HG02610 (cell line): ENCODE measurements around the gene AFF2.

Experiments used
- ATAC-seq: cut with Tn5 transposase; IDR thresholded peaks from one replicate; pipeline ENCODE4 v1.9.1; 2021; ENCODE audit warnings: mild to moderate bottlenecking, moderate library complexity; ENCODE audit not compliant: unreplicated experiment

AFF2 gene

DNA sequence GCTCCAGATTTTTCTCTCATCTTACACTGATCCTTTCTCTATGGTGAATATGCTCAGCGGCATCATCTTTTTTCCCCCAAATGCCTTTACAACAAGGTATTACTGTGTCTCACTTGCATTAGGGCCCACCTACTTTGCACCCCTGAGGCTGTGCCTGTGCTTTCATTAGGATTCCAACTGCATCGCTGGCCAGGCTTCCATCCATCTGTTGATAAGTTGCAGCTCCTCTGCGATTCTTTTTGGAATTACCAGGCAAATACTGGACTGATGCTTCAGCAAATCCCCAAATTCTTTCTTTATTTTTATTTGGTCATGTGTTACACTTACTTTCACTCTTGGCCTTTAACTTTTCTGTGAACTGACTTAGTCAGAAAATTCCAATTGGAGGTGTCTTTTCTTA, 77.3 kb downstream of the AFF2 start:
- no peak for ATAC-seq

DNA sequence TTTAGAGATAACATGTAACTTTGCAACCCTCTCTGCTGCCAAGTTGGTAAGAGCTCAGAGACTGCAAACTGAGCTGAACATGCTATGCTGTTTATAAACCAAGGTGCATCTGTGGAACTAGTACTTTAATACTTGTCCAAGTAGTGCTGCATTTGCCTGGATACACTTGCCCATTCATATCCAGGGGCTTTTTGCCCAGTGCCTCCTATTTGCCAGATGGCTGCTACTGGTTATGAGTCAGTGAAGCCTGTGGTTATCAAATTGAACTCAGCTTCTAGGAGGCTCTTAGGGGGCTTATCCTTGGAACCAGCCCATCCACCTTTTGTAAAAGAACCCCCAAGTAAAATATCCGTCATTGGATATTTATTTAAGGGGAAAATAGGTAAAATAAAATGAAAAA, 79.6 kb downstream of the AFF2 start:
- no peak for ATAC-seq

DNA sequence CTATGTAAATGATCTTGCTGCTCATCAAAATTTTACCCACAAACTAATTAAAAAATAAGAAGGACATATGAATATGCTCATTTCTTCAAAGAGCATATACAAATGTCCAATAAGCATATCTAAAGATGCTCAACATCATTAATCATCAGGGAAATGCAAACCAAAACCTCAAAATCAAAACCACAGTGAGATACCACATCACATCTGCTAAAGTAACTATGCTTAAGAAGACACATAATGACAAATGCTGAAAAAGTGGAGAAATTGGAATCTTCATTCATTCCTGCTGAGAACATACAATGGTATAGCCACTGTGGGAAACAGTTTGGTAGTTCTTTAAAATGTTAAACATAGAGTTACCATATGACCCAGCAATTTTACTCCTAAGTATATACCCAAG, 81.9 kb downstream of the AFF2 start:
- no peak for ATAC-seq

DNA sequence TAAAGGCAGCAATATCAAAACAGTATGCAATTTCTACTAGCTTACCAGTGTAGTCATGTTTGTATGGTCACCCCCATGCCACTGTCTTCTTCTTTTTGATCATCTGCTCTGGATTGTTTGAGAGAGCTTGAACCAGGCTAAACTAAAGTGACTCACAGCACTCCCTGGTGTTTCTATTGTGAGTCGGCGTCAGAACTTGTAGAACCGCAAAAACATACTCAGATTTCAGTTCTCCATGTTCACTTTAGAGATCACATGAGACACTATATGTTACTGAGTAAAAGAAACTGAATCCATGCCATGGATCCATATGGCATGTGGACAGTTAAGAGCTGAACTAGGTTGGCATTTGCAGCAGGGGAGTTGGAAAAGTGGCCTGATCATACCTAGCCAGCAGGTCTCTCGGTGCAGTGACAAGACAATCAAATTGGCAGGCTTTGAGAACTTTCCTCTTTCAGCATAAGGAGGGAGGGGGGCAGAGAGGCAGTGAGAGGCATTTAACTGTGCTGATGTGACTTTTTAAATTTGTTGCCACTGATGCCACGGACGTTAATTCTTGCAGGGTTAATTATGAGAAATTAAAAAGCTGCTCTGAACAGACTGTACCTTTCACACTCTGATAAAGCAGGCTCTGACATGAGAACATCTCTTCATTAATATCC, 88.4 kb downstream of the AFF2 start:
- ATAC-seq: no peak

DNA sequence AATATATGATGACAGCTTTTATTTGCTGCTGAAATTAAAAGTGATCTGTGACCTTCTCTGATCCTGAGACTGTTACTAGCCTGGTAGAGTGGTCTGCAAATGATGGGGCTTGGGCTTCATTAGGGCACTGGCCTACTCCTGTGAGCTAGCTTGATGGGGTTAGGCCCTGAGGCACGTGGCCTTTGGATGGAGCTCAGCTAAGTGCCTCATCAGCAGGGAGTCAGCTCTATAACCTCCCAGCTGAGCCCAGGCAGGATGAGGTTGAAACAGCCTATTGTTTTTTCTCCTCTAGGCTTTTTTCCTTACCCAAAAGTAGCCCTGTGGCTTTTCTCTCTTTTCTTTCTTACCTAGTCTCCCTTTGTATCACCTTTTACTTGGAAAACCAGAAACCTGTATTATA, 92.2 kb downstream of the AFF2 start:
- no peak for ATAC-seq

DNA sequence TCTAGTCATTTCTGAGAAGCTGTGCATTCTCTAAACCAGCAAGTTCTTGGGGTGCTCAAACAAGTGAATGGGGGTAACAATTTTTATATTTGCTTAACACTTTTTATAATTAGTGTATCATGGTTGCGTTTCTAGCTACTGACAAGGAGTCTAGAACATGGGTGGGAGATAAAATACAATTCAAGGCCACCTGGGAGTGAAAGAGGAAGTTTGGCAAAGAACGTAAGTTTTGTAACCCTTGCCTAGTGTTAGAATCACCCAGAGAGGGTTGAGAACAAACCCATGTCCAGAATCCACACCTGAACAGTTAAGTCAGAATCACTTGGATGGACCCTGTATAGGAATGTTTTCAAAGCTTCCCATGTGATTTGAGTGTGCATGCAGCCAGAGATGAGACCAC, 92.7 kb downstream of the AFF2 start:
- no peak for ATAC-seq

DNA sequence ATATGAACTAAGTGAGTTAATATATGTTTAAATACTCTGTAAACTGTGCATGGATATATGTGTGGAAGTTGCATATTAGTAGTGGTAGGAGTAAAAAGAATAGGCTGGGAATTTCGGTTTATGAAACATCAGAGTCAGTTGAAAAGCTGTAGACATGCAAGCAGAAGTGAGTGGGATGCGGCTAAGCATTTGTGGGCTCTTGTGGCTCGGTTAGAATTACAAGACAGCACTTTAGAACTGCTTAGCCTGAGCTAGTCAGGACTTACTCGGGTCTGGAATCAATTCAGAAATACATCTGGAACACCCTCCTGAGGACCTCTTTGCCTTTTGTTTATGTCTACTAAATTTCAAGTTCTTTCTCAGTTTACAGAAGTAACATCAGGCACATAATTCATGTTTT, 93.6 kb downstream of the AFF2 start:
- no peak for ATAC-seq

DNA sequence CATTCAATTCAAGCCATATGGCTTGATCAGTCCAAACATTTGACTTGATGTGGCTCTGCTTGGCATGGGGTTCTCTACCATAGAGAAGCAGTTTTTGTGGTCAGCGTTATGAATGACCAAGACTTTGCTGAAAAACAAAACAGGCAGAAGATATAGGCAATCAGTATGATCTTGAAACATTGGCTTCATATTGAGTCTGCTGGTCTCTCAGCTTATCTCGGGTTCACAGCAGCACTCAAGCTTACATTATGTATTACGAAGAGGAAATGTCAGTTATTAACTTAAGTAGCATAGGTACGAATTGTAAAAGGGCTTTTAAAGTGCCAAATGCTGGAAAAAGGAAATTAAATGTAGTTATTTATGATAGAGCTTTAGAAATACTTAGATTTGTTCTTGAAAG, 99.0 kb downstream of the AFF2 start:
- ATAC-seq: no peak

DNA sequence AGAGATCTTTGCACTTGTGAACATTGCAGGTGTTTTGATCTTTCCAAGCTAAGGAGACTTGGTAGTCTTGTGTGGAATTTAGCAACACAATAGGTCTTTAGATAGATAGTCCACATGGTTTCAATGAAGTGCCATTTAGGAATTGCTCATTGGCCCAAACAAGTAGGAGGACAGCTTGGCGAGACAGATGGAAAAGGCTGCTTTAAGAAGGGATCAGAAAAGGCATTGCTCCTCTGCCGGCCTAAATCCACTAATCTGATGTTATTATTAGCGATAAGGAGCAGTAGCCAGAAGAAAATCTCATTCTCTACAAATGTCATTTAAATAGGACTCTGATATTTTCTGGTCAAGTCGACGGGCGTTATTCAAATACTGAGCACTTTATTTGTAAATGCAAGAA, 99.7 kb downstream of the AFF2 start:
- ATAC-seq: no peak

DNA sequence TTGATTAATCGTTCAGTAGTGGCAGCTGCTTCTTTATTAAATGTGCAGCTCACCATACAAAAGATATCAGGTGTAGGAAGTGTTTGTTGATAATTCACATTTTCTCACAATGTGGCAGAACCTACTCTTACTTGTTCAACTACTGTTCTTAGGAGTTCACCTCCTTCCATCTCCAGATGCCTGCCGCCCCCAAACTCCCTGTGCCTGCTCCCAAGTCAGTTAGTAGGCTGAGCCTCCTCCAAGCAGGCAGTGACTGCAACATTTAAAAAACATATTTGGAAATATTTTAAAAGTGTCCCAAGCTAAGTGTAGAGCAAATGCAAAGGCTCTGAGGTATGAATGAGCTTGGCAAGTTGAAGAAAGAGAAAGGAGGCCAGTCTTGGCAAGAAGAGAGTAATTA, 100.2 kb downstream of the AFF2 start:
- ATAC-seq: no peak

DNA sequence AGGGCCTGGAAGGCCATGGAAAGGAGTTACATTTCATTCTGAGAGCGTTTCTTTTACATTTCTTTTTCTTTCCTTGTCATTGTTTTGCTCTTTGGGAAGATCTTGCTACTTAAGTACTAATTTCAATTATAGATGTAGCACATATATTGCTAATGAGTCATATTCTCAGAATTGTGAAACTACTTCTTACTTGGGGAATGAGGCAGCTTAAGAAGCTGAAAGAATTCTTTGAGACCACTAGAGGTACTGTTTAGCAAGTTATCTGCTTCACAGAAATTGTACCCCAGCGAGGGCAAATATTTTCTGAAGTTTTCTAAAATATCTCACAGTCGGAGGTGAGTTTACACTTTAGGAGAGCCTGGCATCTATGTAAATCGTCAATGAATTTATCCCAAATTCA, 100.6 kb downstream of the AFF2 start:
- no peak for ATAC-seq

DNA sequence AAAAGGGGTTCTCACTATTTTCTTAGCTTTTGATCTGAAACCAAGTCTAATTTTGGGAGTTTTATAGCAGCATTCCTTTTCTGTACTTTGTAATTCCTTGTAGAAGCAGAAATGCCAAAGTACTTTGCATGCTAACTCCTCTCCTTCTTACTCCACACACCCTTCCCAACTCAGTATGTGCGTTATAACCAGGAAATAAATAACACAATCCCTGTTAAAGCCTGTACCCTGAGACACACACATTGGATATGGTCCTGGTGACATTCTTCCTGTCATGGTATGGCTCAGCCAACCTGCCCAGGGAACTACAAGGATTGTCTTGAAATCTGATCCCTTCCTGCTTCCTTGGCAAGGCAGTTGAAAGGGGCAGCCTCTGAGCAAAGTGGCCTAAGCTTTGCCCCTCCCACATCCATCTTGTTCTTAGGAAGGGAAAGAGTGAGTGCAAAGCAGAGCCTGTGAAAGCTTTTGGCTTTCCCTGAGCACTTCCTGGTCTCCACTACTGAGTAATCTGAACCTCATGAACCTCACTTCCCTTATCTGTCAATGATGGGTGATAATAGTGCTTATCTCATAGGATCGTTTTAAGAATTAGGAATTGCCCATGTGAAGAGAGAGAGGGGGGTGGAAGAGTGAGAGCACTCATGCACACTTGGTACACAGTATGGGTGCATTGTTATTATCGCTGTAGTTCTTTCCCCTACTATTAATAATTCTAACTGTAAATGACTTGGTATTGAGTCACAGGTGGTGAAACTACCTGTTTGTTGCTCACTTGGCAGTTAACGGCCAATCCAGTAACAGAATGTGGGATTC, 109.3 kb downstream of the AFF2 start:
- ATAC-seq: peak; percentile 82

DNA sequence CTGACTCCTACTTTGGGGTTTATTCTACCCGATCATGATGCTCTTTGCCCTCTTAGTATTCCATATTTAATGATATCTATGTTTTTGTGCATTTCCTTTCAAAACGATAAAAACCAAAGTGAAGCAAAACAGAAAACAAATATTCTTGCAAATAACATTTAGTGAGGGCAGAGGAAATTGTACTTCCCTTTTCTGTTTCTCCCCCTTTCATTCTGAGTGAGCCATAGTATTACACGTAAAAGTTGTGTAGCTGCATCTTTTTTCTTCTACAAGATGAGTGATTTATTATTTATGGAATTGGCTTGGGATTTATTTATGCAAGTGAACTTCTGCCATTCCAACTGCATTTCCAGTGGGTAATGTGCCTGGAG, 109.9 kb downstream of the AFF2 start:
- peak; percentile 62 for ATAC-seq

DNA sequence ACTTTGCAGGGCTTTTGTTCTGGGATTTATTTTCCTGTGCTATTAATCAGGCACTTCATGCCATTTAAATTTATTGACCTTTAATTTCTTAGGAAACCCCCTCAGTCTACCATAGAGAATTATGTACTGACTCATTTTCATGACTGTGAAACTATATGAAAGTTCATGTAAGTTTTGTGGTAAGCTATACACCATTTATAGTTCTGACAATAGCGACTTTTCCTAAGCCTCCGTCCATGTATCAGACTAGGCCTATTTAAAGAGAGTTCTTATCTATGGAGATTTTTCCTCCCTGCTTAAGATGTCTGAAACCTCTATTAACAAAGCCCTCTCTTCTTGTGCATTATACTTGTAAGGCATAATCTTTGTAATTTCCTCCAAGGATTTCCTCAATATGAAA, 111.6 kb downstream of the AFF2 start:
- peak; percentile 49 for ATAC-seq

DNA sequence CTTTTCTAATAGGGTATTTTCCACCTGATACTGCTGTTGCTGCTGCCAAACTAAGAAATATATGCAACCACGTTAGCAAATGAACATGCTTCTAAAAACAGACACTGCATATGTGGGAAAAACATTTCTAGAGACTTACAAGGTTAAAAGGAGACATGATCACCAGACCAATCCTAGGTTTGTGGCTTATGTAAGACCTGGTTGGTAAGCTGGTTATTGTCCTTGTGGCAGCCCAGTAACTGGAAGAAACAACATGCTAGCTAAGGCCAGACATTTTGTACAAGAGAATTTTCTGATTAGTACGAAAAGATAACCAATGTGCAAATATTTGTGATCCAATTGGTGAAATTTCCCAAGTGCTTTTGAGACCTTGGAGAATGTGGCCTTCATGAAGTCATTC, 112.0 kb downstream of the AFF2 start:
- no peak for ATAC-seq

DNA sequence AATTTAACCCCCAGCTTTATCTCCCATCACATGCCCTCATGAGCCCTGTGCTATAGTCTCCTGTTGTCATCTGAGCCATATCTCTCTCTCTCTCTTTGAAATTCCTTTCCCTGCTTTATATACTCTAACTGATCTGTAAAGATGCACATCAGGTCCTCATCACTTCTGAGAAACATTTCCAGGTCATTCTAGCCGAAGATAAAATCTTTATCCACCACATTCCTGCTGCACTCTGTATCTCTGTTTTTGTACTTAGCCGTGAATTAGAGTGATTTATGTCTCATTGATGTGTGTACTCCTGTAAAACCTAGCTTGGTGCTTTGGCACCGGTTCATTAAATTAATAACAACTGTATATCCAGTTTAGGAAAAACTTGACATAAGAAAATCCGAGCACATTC, 113.2 kb downstream of the AFF2 start:
- ATAC-seq: no peak

DNA sequence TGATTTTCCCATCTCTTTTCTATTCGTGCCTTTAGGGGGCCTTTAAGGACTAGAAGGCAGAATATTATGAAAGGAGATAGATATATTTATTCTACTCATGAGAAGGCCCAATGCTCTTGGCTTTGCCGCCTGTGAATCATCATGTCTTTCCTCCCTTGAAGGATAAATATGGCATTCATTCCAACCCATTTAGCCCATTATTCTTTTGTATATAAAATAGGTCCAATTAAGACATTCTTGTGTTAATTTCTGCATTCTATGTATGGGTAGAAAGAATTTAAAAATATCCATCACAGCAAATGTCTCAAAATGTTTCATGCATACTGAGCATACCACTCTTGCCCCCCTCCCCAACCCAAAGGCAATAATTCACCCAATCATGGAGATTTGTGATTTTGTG, 115.1 kb downstream of the AFF2 start:
- ATAC-seq: no peak

DNA sequence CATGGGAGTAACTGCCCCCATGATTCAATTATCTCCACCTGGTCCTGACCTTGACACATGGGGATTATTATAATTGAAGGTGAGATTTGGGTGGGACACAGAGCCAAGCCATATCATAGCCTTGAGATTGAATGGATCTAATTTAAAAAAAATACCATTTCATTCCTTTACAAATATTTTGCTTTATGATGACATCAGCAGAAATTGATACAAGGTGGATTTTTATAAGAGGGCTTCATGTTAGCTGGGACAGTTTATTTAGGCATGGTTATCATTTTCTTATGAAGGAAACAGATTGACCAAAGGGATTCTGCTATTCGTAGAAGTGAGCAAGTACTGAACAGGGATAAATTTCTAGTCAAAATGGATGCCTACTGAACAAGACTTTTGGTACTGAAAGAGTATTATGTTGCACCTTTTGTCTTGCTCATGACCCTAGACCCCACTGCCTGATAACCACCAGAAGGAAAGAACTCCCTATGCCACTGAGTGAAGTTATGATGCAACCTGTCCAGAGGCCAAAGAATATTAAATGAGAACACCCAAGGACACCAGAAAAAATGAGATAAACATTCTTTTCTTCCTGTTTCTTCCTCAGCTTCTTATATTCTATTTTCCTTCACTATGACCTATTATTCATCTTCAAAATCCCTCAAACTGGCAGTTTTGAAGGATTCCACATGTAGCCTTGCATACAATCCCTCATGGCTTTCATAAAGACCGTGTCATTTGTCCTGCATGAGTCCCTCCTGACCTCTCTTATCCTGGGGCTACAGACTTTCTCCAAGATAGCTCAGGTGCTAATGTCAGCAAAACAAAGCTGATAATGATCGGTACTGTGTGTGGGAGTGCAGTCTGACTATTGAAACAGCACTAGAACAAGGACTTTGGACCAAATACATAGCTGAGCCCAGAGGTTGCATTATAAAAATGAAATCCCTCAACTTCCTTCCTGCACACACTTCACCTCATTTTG, 118.3 kb downstream of the AFF2 start:
- no peak for ATAC-seq

DNA sequence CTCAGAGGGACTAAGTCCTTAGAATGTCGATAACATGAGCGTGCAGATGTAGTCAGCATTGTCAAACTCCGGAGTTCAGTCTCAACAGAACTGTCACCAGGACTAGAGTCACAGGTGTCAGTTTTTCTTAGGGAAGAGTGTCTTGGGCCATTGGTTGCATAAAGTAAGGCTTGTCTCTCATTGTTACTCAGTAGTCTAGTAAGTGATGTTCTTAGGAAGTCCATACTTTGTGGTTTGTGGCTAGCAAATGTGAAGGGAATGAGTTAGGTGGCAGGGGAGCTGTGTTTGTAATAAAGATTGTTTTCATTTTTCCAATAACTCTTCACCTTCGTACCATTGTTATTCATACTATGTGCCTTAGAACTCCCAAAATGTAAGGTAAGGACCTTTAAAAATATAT, 119.6 kb downstream of the AFF2 start:
- ATAC-seq: no peak

DNA sequence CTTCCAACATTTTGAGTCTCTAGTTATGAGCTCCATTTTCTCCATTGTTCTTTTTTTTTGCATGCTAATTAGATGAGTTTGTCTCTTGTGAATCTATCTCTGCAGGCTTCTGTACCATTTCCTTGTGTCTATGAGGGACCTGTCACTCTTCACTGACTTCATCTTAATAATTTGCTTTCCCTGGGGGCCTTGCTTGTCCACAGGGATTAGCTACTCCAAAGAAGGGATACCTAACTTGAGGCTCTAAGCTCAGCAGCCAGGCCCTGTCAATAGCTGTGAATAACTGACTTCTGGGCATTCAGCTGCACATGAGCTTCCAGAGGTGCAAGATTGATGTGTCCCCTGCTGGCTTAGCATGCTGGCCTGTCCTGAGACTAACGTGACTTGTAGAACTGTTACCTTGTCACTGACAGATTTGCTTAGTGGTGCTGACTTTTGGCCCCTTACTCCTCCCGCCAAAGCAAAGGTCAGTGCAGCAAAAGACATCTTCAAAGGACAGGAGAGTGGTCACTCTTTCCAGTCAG, 124.6 kb downstream of the AFF2 start:
- ATAC-seq: no peak

DNA sequence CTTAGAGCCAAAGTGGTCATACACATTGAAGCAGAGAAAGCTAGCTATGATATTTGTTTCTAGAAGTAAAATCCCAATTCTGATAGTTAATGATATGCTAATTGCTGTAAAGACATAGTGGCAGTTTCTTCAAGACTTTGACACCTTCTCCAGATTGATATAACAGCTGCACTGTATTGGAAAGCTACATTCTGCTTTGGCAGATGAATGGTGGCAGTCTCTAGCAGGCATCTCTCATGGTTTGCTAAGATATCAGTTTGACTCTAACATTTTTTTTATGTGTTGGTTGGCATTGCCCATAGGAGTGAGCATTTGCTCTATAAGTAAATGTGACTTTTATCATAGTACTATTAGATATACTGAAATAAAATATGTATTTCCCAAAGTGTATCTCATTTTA, 128.2 kb downstream of the AFF2 start:
- no peak for ATAC-seq
